ENCODE results near the gene SLC66A1.

The SLC66A1 gene

DNA sequence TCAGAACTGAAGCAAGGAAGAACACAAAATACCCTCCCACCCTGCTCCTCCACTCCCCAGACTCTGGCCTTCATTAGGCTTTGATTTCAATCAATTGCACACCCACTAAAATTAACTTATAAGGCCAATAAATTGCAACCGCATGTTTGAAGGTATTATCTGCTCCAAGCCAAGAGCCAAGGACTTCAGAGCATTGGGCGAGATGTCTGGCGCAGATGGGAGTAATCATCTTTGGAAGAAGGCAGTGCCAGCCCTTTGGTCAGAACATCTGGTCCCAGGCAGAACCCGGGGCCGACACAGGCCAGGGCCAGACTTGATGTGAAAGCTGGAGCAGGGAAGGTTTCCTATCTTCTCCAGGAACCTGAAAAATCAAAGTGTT, 60.0 kb downstream of the SLC66A1 start:
- no peak overlapping the region for H3K4me3 ChIP-seq (ENCODE audit: low read depth, low read length)
- TF ChIP-seq, protein P1, sequence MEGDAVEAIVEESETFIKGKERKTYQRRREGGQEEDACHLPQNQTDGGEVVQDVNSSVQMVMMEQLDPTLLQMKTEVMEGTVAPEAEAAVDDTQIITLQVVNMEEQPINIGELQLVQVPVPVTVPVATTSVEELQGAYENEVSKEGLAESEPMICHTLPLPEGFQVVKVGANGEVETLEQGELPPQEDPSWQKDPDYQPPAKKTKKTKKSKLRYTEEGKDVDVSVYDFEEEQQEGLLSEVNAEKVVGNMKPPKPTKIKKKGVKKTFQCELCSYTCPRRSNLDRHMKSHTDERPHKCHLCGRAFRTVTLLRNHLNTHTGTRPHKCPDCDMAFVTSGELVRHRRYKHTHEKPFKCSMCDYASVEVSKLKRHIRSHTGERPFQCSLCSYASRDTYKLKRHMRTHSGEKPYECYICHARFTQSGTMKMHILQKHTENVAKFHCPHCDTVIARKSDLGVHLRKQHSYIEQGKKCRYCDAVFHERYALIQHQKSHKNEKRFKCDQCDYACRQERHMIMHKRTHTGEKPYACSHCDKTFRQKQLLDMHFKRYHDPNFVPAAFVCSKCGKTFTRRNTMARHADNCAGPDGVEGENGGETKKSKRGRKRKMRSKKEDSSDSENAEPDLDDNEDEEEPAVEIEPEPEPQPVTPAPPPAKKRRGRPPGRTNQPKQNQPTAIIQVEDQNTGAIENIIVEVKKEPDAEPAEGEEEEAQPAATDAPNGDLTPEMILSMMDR (IDR thresholded peaks at IDR 0.05; ENCODE audit: low read depth, low read length) = no peak

DNA sequence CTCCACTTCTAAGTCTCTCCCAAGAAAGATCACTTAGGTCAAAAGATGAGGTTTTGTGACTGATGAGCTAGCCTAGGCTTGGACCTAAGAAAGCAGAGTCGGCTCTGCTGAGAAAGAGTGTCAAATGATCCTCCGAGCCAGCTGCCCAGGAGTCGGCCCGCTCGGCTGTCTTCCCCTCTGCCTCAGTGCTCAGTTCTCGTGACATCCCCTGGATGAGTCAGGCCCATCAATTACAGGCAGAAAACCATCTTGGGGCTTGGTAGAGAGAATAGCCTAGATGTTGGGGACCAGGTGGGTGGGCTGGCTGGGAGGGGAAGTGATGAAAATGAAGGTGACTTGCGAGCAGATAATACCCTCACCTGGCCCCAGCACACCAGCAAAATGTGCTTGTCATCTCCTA, 60.5 kb downstream of the SLC66A1 start:
- TF ChIP-seq, protein P1 (IDR thresholded peaks at IDR 0.05; ENCODE audit: low read depth, low read length) = no peak

GRCh38 chr1:19373211-19374082, 61.3 kb downstream of the SLC66A1 start:
- TF ChIP-seq, protein P1 (IDR thresholded peaks at IDR 0.05; ENCODE audit: low read depth, low read length) = no peak
- H3K4me3 ChIP-seq (ENCODE audit: low read depth, low read length) = no peak overlapping the region

More for the DNA sequence above, 60.5 kb downstream of the SLC66A1 start:
- no peak overlapping the region for H3K4me3 ChIP-seq (ENCODE audit: low read depth, low read length)

- H3K4me3 ChIP-seq (ENCODE audit: low read depth, low read length) = no peak overlapping the region
- TF ChIP-seq, protein P1 (IDR thresholded peaks at IDR 0.05; ENCODE audit: low read depth, low read length) = peak; percentile 58
These were observed 62.1 kb downstream of the SLC66A1 start for GRCh38 chr1:19374083-19374801.

GRCh38 chr1:19374926-19375325, 62.8 kb downstream of the SLC66A1 start:
- TF ChIP-seq, protein P1 (IDR thresholded peaks at IDR 0.05; ENCODE audit: low read depth, low read length) = no peak
- H3K4me3 ChIP-seq (ENCODE audit: low read depth, low read length) = no peak overlapping the region

GRCh38 chr1:19375631-19376400, 63.7 kb downstream of the SLC66A1 start:
- no peak overlapping the region for H3K4me3 ChIP-seq (ENCODE audit: low read depth, low read length)
- TF ChIP-seq, protein P1 (IDR thresholded peaks at IDR 0.05; ENCODE audit: low read depth, low read length) = no peak
